HUES64 (cell line): ENCODE results near the gene PAQR4.
A peak's percentile ranks its signal among the peaks of the same experiment; 100 is the strongest.

Experiments used
- H3K27ac ChIP-seq: 2 replicates; pipeline ENCODE4 v1.7.0; 2013; ENCODE audit warnings: low read depth, low read length, inconsistent platforms
- H3K27me3 ChIP-seq: 2 replicates; pipeline ENCODE4 v1.6.1; 2013; ENCODE audit warnings: mild to moderate bottlenecking, low read length; ENCODE audit not compliant: insufficient read depth
- H3K36me3 ChIP-seq: 2 replicates; pipeline ENCODE4 v1.6.1; 2013; ENCODE audit warnings: mild to moderate bottlenecking, low read length; ENCODE audit not compliant: insufficient read depth
- H3K4me1 ChIP-seq: 2 replicates; pipeline ENCODE4 v1.6.1; 2013; ENCODE audit warnings: mild to moderate bottlenecking, low read length, moderate library complexity; ENCODE audit not compliant: insufficient read depth
- H3K4me3 ChIP-seq: 2 replicates; pipeline ENCODE4 v1.5.1; 2013; ENCODE audit warnings: mild to moderate bottlenecking, low read length, moderate library complexity
- H3K9ac ChIP-seq: 2 replicates; pipeline ENCODE4 v1.6.1; 2013; ENCODE audit warnings: mild to moderate bottlenecking, low read depth, low read length
- H3K9me3 ChIP-seq: 2 replicates; pipeline ENCODE4 v1.6.1; 2013; ENCODE audit warnings: low read depth, low read length; ENCODE audit not compliant: insufficient read depth
- WGBS: fragments of 150-250, 120-280 bp; methylation state at CpG from one replicate; pipeline ENCODE4 v1.1.7; 2013; ENCODE audit warnings: missing lambda C conversion rate; 5-methylcytosine and 5-hydroxymethylcytosine counted together

Gene PAQR4

DNA sequence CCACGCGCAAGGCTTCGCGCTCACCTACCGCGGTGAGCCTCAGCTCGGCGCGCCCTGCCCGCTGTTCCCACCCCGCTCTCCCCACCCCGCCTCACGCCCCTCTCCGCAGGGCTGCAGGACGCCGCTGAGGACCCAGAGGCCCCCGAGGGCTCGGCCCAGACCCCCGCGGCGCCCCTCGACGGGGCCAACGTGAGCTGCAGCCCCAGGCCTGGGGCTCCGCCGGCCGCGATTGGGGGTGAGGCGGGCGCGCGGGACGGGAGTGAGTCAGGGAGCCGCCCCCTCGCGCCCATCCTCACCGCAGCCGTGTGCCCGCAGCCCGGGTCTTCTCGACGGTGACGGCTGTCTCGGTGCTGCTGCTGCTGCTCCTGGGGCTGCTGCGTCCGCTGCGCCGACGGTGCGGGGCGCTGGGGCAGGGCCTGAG lies 1.9 kb upstream of the PAQR4 start:
- peaks cover 7% of the 10 kb centered on the region for H3K4me1 ChIP-seq
- peaks cover 5% of the 10 kb centered on the region; the same call in 1 of the 2 replicates for H3K36me3 ChIP-seq
- 94% methylated on average over 51 of the region's 51 CpGs for WGBS
- H3K9ac ChIP-seq: no peak overlapping the region
- H3K9me3 ChIP-seq: no peaks in the 10 kb centered on the region
- no peak overlapping the region for H3K27ac ChIP-seq
- no peak overlapping the region for H3K4me3 ChIP-seq
- H3K27me3 ChIP-seq: peaks cover 37% of the 10 kb centered on the region

DNA sequence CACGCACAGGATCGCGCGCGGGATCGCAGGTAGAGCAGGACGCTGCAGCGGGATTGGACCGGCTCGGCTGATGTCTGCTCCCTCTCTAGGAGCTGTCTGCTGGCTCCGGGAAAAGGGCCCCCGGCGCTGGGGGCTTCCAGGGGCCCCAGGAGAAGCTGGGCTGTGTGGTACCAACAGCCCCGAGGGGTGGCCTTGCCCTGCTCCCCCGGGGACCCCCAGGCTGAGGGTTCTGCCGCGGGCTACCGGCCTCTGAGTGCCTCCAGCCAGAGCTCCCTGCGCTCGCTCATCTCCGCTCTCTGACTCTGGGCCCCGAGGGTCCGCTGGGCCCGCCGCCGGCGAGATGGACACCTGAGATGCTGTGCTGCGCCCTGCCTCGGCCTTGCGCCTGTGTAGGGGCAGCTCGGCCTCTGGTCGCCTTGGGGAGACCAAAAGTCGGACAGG lies 1.4 kb upstream of the PAQR4 start:
- Histone ChIP-seq H3K4me3 (no peak overlapping the region), H3K27me3 (peaks cover 32% of the 10 kb centered on the region), H3K36me3 (peaks cover 10% of the 10 kb centered on the region; the same call in 1 of the 2 replicates), H3K9me3 (no peaks in the 10 kb centered on the region), H3K9ac (no peak overlapping the region), H3K4me1 (peaks cover 3% of the 10 kb centered on the region), H3K27ac (no peak overlapping the region)
- 95% methylated on average over 33 of the region's 33 CpGs for WGBS

DNA sequence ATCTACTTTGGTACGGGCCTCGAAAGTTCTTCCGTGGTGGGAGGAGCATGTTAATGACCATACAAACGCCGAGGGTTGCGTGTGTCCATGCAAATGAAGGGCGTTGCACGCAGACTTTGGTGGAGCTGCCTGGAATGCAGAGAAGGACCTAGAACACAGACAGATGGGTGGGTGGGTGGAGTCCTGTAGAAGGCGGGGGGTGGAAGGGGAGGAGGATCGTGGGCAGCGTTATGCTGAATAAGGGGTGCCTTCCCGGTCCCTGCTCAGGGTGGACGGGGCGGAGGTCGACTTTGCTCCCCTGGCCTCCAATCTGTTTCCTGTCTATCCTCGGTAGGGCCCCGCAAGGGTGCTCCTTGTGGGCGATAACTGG lies 795 bp upstream of the PAQR4 start:
- peak overlapping the region; percentile 93 for H3K4me3 ChIP-seq

DNA sequence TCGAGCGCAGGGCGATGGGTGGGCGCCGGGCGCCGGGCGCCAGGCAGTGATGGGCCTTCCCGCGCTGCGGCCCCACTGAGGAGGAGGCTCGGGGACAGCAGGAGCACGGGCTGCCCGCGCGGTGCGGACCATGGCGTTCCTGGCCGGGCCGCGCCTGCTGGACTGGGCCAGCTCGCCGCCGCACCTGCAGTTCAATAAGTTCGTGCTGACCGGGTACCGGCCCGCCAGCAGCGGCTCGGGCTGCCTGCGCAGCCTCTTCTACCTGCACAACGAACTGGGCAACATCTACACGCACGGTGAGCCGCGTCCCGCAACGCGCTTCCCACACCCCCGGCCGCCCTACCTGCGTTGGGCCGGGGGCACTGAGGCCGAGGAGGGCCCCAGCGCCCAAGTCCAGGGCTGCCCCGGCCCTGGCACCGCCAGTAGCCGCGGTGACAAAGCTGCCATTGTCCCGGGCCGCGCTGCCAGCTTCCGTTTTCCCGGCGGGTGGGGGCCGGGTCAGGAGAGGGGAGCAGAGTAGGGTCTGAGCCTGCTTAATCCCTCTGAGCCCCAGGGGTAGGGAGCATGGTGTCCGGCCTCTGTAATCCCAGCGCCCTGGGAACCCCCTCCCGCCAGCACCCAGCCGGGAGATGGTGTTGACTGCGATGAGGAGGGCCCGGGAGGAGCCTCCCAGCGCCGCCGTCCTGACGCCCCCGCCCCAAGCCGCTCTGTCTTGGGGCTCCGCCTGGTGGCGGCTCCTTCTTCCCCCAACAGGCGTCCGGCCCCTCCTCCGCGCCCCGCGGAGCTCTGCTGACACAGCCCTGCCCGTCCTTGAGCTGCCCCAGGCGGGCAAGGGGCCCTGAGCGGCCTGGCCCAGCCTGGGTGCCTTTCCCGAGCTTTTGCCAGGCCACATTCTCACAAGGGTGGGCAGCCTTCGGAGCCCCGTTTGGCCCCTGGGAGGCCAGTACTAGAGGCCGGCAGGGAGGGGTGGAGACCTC lies 685 bp downstream of the PAQR4 start:
- Histone ChIP-seq H3K9ac (peak overlapping the region; percentile 87), H3K4me1 (no peaks in the 10 kb centered on the region), H3K36me3 (peaks cover 27% of the 10 kb centered on the region), H3K27me3 (peaks cover 26% of the 10 kb centered on the region), H3K27ac (peak overlapping the region; percentile 75; the same call in 1 of the 2 replicates), H3K4me3 (peak overlapping the region; percentile 93), H3K9me3 (no peaks in the 10 kb centered on the region)
- WGBS: under 1% methylated on average over 83 of the region's 83 CpGs

More for the DNA sequence above, 795 bp upstream of the PAQR4 start:
- Histone ChIP-seq H3K4me1 (no peaks in the 10 kb centered on the region), H3K27me3 (peaks cover 29% of the 10 kb centered on the region), H3K9me3 (no peaks in the 10 kb centered on the region), H3K9ac (0 out of 2 replicates have a peak overlapping the region, but pooled peaks have one; percentile 24), H3K36me3 (peaks cover 16% of the 10 kb centered on the region), H3K27ac (peak overlapping the region; percentile 57; the same call in 1 of the 2 replicates)
- 32% methylated on average over 18 of the region's 18 CpGs for WGBS

DNA sequence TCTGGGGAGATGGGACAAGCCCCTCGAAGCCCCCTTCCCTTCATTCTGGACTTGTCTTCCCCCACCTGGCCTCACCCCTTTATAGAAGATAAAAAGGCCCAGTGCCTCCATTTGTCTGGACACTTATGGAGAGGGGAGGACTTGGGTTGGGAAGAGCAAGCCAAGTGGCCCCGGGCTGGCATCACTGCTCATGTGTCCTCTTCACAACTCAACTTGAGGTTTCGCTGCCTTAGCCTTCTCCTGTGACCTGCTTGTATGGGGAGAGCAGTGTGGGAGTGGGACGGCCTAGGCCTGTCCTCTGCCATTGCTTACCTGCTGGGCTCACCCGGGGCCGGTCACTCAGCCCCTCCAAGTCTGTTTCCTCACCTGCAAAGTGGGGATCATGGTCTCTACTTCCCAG lies 1.4 kb downstream of the PAQR4 start:
- Histone ChIP-seq H3K9me3 (no peaks in the 10 kb centered on the region), H3K36me3 (peaks cover 35% of the 10 kb centered on the region), H3K9ac (peak overlapping the region; percentile 87), H3K27me3 (peaks cover 26% of the 10 kb centered on the region), H3K4me1 (no peaks in the 10 kb centered on the region), H3K27ac (peak overlapping the region; percentile 64; the same call in 1 of the 2 replicates), H3K4me3 (peak overlapping the region; percentile 93)
- WGBS: 89% methylated on average over 6 of the region's 6 CpGs

DNA sequence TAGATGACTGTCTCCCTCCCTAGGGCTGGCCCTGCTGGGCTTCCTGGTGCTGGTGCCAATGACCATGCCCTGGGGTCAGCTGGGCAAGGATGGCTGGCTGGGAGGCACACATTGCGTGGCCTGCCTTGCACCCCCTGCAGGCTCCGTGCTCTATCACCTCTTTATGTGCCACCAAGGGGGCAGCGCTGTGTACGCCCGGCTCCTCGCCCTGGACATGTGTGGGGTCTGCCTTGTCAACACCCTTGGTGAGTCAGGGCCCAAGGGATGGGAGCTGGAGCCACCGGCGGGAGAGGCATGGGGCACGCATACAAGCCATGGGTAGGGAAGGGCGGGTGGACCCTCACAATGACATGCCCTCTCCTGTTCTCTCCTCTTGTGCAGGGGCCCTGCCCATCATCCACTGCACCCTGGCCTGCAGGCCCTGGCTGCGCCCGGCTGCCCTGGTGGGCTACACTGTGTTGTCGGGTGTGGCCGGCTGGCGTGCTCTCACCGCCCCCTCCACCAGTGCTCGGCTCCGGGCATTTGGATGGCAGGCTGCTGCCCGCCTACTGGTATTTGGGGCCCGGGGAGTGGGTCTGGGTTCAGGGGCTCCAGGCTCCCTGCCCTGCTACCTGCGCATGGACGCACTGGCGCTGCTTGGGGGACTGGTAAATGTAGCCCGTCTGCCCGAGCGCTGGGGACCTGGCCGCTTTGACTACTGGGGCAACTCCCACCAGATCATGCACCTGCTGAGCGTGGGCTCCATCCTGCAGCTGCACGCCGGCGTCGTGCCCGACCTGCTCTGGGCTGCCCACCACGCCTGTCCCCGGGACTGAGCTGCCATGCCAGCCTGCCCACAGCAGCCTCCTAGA lies 2.2 kb downstream of the PAQR4 start:
- Histone ChIP-seq H3K4me3 (no peak overlapping the region), H3K9ac (no peak overlapping the region), H3K27me3 (peaks cover 19% of the 10 kb centered on the region), H3K36me3 (peaks cover 42% of the 10 kb centered on the region), H3K4me1 (no peaks in the 10 kb centered on the region), H3K27ac (no peak overlapping the region), H3K9me3 (no peaks in the 10 kb centered on the region)
- 93% methylated on average over 35 of the region's 35 CpGs for WGBS

DNA sequence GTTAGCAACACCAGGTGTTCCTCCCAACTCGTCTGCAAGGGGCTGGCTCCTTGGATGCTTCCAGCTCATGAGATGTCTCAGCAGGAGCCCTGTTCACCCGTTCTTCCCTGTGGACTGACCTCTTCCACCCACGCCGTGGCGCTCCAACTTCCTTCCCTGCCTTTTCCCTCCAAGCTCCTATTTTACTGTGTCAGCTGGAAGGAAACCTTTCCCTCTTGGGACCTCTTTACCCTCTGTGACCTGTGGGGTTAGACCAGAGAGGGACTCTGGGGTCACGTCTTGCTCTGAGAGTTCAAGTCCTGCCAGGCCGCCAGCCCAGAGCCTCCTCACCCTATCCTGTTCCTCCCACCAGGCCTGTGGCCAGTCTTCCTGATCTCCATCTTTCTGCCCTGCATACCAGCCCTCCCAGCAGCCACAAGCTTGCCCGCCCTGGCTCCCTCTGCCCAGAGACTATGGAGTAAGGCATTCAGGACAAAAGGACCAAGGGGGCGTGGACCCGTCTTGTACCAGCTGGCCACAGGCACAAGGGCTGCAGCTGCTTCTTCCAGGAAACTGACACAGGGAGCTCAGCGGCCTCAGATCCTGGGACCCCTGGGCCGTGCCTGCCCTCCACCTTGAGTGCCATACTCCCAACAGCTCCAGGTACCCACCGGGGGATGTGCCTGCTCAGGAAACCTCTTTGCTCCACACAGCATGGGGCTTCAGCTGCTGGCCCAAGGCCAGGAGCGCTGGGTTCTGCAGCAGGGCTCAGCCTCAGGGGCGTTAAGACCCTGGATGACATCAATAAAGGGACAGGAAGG lies 3.0 kb downstream of the PAQR4 start:
- Histone ChIP-seq H3K36me3 (peaks cover 51% of the 10 kb centered on the region), H3K4me1 (no peaks in the 10 kb centered on the region), H3K27me3 (peaks cover 13% of the 10 kb centered on the region), H3K4me3 (no peak overlapping the region), H3K27ac (no peak overlapping the region; the same call in 1 of the 2 replicates), H3K9ac (no peak overlapping the region), H3K9me3 (no peaks in the 10 kb centered on the region)
- 88% methylated on average over 15 of the region's 15 CpGs for WGBS

DNA sequence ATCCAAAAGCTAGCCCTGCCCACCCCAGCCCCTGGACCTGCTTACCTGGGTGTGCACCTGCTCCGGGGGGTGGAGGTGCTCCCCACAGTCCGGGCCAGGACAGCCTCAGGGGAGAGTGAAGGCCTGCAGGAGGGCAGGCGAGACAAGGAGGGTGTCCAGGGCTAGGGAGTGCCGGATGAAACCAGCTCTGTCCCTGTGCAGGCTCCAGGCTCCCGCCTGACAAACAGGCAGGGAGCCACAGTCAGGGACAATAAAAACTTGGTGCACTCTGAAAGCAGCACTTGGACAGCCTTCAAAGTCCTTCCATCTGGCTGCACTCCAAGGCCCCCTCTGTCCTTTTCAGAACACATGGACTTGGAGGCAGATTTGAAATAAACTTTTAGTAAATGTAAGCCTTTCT lies 3.9 kb downstream of the PAQR4 start:
- H3K9ac ChIP-seq: no peak overlapping the region

DNA sequence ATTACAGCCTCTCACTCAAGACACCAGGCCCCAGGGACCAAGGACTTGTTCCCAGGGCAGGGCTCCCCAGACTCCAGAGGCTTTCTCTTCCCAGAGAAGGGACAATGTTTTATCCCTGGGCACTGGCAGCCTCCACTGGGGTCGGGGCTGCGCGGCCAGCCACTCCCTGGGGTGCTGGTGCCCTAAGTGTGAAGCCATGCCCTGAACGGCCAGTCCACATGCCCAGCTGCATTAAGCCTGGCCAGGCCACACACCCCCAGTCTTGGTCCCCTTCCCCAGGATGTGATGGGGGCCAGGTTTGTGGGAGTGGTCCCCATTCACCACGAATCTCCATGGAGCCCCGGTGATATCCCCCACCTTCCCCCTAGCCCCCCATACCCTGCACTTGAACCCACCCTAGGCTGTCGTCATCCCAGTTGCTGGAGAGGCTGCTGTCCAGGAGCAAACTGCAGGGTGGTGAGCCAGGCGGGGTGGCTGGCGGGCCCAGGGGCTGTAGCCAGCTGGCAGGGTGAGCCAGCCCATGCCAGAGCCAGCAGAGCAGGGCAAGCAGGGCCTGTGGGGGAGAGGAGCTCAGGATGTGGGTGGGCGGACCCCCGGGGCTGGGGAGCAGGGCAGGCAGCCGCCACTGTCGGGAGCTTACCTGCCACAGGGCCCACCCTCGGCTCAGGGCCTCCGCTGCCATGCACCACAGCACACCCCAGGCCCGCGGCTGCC lies 4.6 kb downstream of the PAQR4 start:
- Histone ChIP-seq H3K27me3 (no peaks in the 10 kb centered on the region), H3K9ac (no peak overlapping the region), H3K9me3 (no peaks in the 10 kb centered on the region), H3K4me1 (no peaks in the 10 kb centered on the region), H3K4me3 (no peak overlapping the region), H3K36me3 (peaks cover 62% of the 10 kb centered on the region), H3K27ac (no peak overlapping the region)
- 93% methylated on average over 17 of the region's 17 CpGs for whole genome bisulfite sequencing

More for the DNA sequence above, 3.9 kb downstream of the PAQR4 start:
- Histone ChIP-seq H3K9me3 (no peaks in the 10 kb centered on the region), H3K27me3 (peaks cover 4% of the 10 kb centered on the region), H3K4me3 (no peak overlapping the region), H3K36me3 (peaks cover 60% of the 10 kb centered on the region), H3K27ac (no peak overlapping the region), H3K4me1 (no peaks in the 10 kb centered on the region)
- WGBS: 91% methylated on average over 5 of the region's 5 CpGs
